WTC11 (cell line): ENCODE results near the gene EBF3. TPM values are rescaled to one million over a fixed set of nuclear protein-coding genes. Genes with fewer than 3 reads are reported as not detected.

ENCODE experiments used
- ATAC-seq: fragments of 200-7000 bp; cut with Tn5 transposase; 2 replicates; pipeline ENCODE4 v1.10.0; 2021; ENCODE audit warnings: mild to moderate bottlenecking, moderate library complexity
- CTCF ChIA-PET: fragments of 300-600 bp; sonication (Branson Sonifier 250); formaldehyde crosslinking; loops from one replicate; lab custom pipeline; 2021; ENCODE audit warnings: antibody characterized with exemption; lab: Charles Lee
- POLR2A ChIA-PET: fragments of 350-600 bp; sonication (Branson Sonifier 250); formaldehyde crosslinking; loops from one replicate; lab custom pipeline; 2021; ENCODE audit warnings: antibody characterized with exemption; lab: Charles Lee
- DNase-seq: peaks from one replicate; pipeline ENCODE4 v3.0.0; 2021; ENCODE audit warnings: low spot score
- H3K27ac Mint-ChIP-seq: 2 replicates; pipeline ENCODE4 v1.8.0; 2021; ENCODE audit warnings: mixed read lengths
- H3K27me3 Mint-ChIP-seq: 2 replicates; pipeline ENCODE4 v1.8.0; 2021; ENCODE audit warnings: low read depth, mild to moderate bottlenecking, moderate library complexity, mixed read lengths
- H3K36me3 Mint-ChIP-seq: 2 replicates; pipeline ENCODE4 v1.8.0; 2021; ENCODE audit warnings: mixed read lengths
- H3K4me1 Mint-ChIP-seq: 2 replicates; pipeline ENCODE4 v1.8.0; 2022; ENCODE audit warnings: mixed read lengths
- H3K4me3 Mint-ChIP-seq: 2 replicates; pipeline ENCODE4 v1.8.0; 2021; ENCODE audit warnings: mild to moderate bottlenecking, moderate library complexity, mixed read lengths
- H3K9me3 Mint-ChIP-seq: 2 replicates; pipeline ENCODE4 v1.8.0; 2021; ENCODE audit warnings: mixed read lengths
- ATF3 ChIP-seq: sonication (generic); formaldehyde crosslinking; conservative IDR thresholded peaks from 2 replicates; pipeline ENCODE4 v1.8.1; 2022; ENCODE audit warnings: mild to moderate bottlenecking, missing genetic modification reagents
- CTCF ChIP-seq: fragments of 200-600 bp; IDR thresholded peaks from 2 replicates; pipeline ENCODE4 v1.8.0; 2022; ENCODE audit warnings: antibody characterized with exemption
- E2F4 ChIP-seq: sonication (generic); formaldehyde crosslinking; IDR thresholded peaks from 2 replicates; pipeline ENCODE4 v1.8.1; 2022; ENCODE audit warnings: low read depth, mild to moderate bottlenecking, moderate library complexity, missing genetic modification reagents, borderline replicate concordance
- E2F5 ChIP-seq: sonication (generic); formaldehyde crosslinking; IDR thresholded peaks from 2 replicates; pipeline ENCODE4 v1.8.1; 2022; ENCODE audit warnings: mild to moderate bottlenecking, moderate library complexity, missing genetic modification reagents
- ERG ChIP-seq: fragments of 250-450 bp; sonication (Bioruptor Pico); IDR thresholded peaks from 2 replicates; pipeline ENCODE4 v1.8.0; 2021; ENCODE audit warnings: mild to moderate bottlenecking
- GRHL2 ChIP-seq: fragments of 250-450 bp; sonication (Bioruptor Pico); IDR thresholded peaks from 2 replicates; pipeline ENCODE4 v1.8.0; 2022; ENCODE audit warnings: mild to moderate bottlenecking, moderate library complexity; ENCODE audit not compliant: insufficient replicate concordance, severe bottlenecking
- GTF2I ChIP-seq: fragments of 250-450 bp; sonication (Bioruptor Pico); conservative IDR thresholded peaks from 2 replicates; pipeline ENCODE4 v1.4.0; 2021; ENCODE audit warnings: mild to moderate bottlenecking
- MLX ChIP-seq: sonication (generic); formaldehyde crosslinking; IDR thresholded peaks from 2 replicates; pipeline ENCODE4 v1.8.1; 2023; ENCODE audit warnings: mild to moderate bottlenecking, missing genetic modification reagents, moderate library complexity
- MXD4 ChIP-seq: fragments of 250-450 bp; sonication (Bioruptor Pico); IDR thresholded peaks from 2 replicates; pipeline ENCODE4 v1.8.0; 2021; ENCODE audit warnings: mild to moderate bottlenecking, moderate library complexity, borderline replicate concordance
- MYBL2 ChIP-seq: sonication (generic); formaldehyde crosslinking; IDR thresholded peaks from 2 replicates; pipeline ENCODE4 v1.8.1; 2023; ENCODE audit warnings: mild to moderate bottlenecking, moderate library complexity, missing genetic modification reagents
- NFYB ChIP-seq: sonication (generic); formaldehyde crosslinking; conservative IDR thresholded peaks from 2 replicates; pipeline ENCODE4 v1.8.0; 2022; ENCODE audit warnings: low read depth, missing genetic modification reagents
- PREB ChIP-seq: sonication (generic); formaldehyde crosslinking; IDR thresholded peaks from 2 replicates; pipeline ENCODE4 v1.8.1; 2022; ENCODE audit warnings: mild to moderate bottlenecking, missing genetic modification reagents, moderate library complexity, borderline replicate concordance
- PRRX2 ChIP-seq: fragments of 250-450 bp; sonication (Bioruptor Pico); IDR thresholded peaks from 2 replicates; pipeline ENCODE4 v1.8.0; 2021; ENCODE audit warnings: mild to moderate bottlenecking
- SMAD3 ChIP-seq: sonication (generic); formaldehyde crosslinking; IDR thresholded peaks from 2 replicates; pipeline ENCODE4 v1.8.0; 2022; ENCODE audit warnings: missing genetic modification reagents, mild to moderate bottlenecking, borderline replicate concordance
- SOX15 ChIP-seq: fragments of 250-450 bp; sonication (Bioruptor Pico); IDR thresholded peaks from 2 replicates; pipeline ENCODE4 v1.9.0; 2021; ENCODE audit warnings: mild to moderate bottlenecking
- ZBTB43 ChIP-seq: sonication (generic); formaldehyde crosslinking; IDR thresholded peaks from 2 replicates; pipeline ENCODE4 v1.8.1; 2023; ENCODE audit warnings: mild to moderate bottlenecking, missing genetic modification reagents
- ZNF121 ChIP-seq: sonication (generic); formaldehyde crosslinking; IDR thresholded peaks from 2 replicates; pipeline ENCODE4 v1.8.0; 2023; ENCODE audit warnings: missing genetic modification reagents
- ZNF138 ChIP-seq: sonication (generic); formaldehyde crosslinking; conservative IDR thresholded peaks from 2 replicates; pipeline ENCODE4 v1.8.1; 2022; ENCODE audit warnings: mild to moderate bottlenecking, moderate library complexity, missing genetic modification reagents
- ZNF263 ChIP-seq: sonication (generic); formaldehyde crosslinking; IDR thresholded peaks from 2 replicates; pipeline ENCODE4 v1.8.1; 2022; ENCODE audit warnings: low read depth, mild to moderate bottlenecking, moderate library complexity, missing genetic modification reagents
- ZNF416 ChIP-seq: fragments of 250-450 bp; sonication (Bioruptor Pico); IDR thresholded peaks from 2 replicates; pipeline ENCODE4 v1.9.0; 2021; ENCODE audit warnings: mild to moderate bottlenecking, inconsistent platforms
- ZNF423 ChIP-seq: fragments of 250-450 bp; sonication (Bioruptor Pico); IDR thresholded peaks from 2 replicates; pipeline ENCODE4 v2.1.2; 2022; ENCODE audit warnings: mild to moderate bottlenecking, moderate library complexity
- ZNF532 ChIP-seq: fragments of 250-450 bp; sonication (Bioruptor Pico); IDR thresholded peaks from 2 replicates; pipeline ENCODE4 v1.9.0; 2021; ENCODE audit warnings: mild to moderate bottlenecking, borderline replicate concordance
- total RNA-seq: library from RNA; stranded (reverse); gene quantifications from 3 replicates; pipeline ENCODE4 v1.2.3, GENCODE V29; 2021

The EBF3 gene
- total RNA-seq, 1 experiment from 2014 or later, result 1.2 TPM

- H3K27ac Mint-ChIP-seq, result no peak overlapping the region
- H3K27me3 Mint-ChIP-seq, result no peaks in the 10 kb centered on the region
- H3K36me3 Mint-ChIP-seq, result no peaks in the 10 kb centered on the region
- ChIA-PET CTCF (interaction anchor here (2.0 kb wide), 1 partner anchor 29 kb away, joined by 7 read pairs; no protein-coding TSS in a partner anchor), POLR2A (no interaction called here)
- DNase-seq (no peak), ATAC-seq (no peak)
- no peak overlapping the region for H3K4me3 Mint-ChIP-seq
- no peaks in the 10 kb centered on the region for H3K9me3 Mint-ChIP-seq
- TF ChIP-seq CTCF, result no peak
- no peak for TF ChIP-seq ZNF416 (CRISPR knock-in tag)
- no peak for TF ChIP-seq ZNF532
- no peak for TF ChIP-seq E2F4 (CRISPR knock-in tag)
- TF ChIP-seq GRHL2 (CRISPR knock-in tag), result no peak
- TF ChIP-seq PRRX2 (CRISPR knock-in tag), result no peak
- TF ChIP-seq SMAD3 (CRISPR knock-in tag), result no peak
- TF ChIP-seq MYBL2 (CRISPR knock-in tag), result no peak
- H3K4me1 Mint-ChIP-seq, result peaks cover under 1% of the 10 kb centered on the region
Measured at GRCh38 chr10:129917936-129918335, 46.1 kb downstream of the EBF3 start.

GRCh38 chr10:129916506-129916995, 47.5 kb downstream of the EBF3 start:
- no peak for ATAC-seq
- H3K36me3 Mint-ChIP-seq, result no peaks in the 10 kb centered on the region
- no peak for DNase-seq
- POLR2A ChIA-PET, result no interaction called here
- no peaks in the 10 kb centered on the region for H3K9me3 Mint-ChIP-seq
- TF ChIP-seq E2F5 (CRISPR knock-in tag), result no peak
- TF ChIP-seq SOX15 (CRISPR knock-in tag), result no peak
- no peak for TF ChIP-seq ZNF423 (CRISPR knock-in tag)
- no peak for TF ChIP-seq ZNF263 (CRISPR knock-in tag)
- TF ChIP-seq ERG (CRISPR knock-in tag), result no peak
- TF ChIP-seq ZBTB43 (CRISPR knock-in tag), result no peak
- no peak for TF ChIP-seq MXD4 (CRISPR knock-in tag)
- TF ChIP-seq ATF3 (CRISPR knock-in tag), result no peak
- no peak for TF ChIP-seq GTF2I (CRISPR knock-in tag)
- TF ChIP-seq ZNF121 (CRISPR knock-in tag), result no peak
- TF ChIP-seq NFYB (CRISPR knock-in tag), result no peak
- TF ChIP-seq PREB (CRISPR knock-in tag), result no peak
- no peak for TF ChIP-seq MLX (CRISPR knock-in tag)
- no peak for TF ChIP-seq ZNF138
- TF ChIP-seq PRRX2 (CRISPR knock-in tag), result no peak
- TF ChIP-seq, all 79 proteins: peak for 0
- H3K27me3 Mint-ChIP-seq, result no peaks in the 10 kb centered on the region
- peaks cover 14% of the 10 kb centered on the region for H3K4me1 Mint-ChIP-seq
- no peak overlapping the region for H3K27ac Mint-ChIP-seq
- H3K4me3 Mint-ChIP-seq, result no peak overlapping the region
- CTCF ChIA-PET, result interaction anchor here (2.0 kb wide), 1 partner anchor 27 kb away, joined by 7 read pairs; no protein-coding TSS in a partner anchor
